ENCODE measurements around the gene SRPK2.

The SRPK2 gene

DNA sequence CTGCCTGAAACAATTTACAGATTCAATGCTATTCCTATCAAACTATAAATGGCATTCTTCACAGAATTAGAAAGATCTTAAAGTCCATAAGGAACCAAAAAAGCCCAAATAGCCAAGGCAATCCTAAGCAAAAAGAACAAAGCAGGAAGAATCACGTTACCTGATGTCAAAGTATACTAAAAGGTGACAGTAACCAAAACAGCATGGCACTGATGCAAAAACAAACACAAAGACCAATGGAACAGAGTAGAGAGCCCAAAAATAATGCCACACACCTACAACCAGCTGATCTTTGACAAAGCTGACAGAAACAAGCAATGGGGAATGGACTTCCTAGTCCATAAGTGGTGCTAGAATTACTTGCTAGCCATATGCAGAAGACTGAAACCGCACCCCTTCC is 208.7 kb downstream of the SRPK2 start:
- no peak overlapping the region for H3K4me3 ChIP-seq (ENCODE audit: low read length)
- no peak for TF ChIP-seq ZNF274 (IDR thresholded peaks at IDR 0.05; ENCODE audit: low read depth, low read length)

DNA sequence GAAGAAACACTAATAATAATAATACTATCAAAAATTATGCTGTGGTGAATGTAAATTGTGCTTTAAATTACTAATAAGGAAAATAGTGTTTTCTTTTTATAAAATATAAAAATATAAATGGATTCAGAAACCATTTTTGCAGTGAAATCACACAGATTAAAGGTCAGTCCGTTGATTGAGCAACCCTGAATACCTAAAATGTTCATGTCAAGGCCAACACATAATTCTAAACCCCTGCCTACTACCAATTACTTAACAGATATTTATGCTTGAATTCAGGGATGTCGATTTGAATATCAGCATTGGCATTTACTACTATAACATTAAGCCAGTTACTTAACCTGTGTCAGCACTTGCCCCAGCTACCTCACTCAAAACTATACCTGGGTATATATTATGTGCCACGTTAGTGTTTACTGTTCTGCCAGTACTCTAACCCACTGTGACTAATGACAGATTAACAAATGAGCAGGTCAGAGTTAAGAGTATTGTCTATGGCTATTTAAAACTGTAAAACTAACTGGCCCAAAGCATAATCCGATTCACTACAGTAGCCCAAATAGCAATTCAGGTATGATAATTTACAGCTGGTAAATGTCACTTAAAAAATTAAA is 209.7 kb downstream of the SRPK2 start:
- no peak overlapping the region for H3K4me3 ChIP-seq (ENCODE audit: low read length)
- no peak for TF ChIP-seq ZNF274 (IDR thresholded peaks at IDR 0.05; ENCODE audit: low read depth, low read length)

DNA sequence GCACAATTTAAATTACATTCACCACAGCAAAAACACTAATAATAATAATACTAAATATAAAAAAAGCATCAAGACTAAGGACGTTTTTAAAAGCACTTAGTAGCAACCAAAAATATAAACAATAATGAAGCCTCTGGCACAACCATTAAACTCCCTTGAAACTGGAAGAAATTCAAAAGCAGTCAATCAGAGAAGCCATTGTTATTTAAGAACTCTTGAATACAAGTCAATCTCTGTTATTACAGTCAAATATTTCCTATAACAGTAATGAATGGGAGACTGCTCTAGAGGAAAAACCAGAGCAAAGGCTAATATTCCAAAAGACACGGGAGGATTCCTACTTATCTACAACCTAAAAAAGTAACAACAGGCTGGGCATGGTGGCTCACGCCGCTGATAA is 210.5 kb downstream of the SRPK2 start:
- no peak for TF ChIP-seq ZNF274 (IDR thresholded peaks at IDR 0.05; ENCODE audit: low read depth, low read length)
- no peak overlapping the region for H3K4me3 ChIP-seq (ENCODE audit: low read length)

DNA sequence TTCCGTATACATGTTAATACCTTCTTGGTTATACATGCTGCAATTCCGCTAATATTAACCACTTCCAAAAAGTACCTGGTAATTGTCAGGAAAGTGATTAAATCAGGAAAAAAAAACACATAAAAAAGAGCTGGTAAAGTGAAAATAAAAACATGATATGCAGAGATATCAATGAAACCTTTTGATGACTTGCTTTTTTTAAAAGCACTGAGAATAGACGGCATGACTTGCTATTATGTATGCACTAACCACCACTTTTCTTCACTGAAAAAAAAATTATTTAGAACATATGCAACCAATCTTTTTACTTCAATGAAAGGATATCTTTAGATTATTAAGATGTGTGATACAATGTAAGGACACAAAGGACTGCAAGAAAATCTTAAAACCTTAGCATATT is 211.7 kb downstream of the SRPK2 start:
- no peak overlapping the region for H3K4me3 ChIP-seq (ENCODE audit: low read length)
- TF ChIP-seq ZNF274 (IDR thresholded peaks at IDR 0.05; ENCODE audit: low read depth, low read length) = no peak

DNA sequence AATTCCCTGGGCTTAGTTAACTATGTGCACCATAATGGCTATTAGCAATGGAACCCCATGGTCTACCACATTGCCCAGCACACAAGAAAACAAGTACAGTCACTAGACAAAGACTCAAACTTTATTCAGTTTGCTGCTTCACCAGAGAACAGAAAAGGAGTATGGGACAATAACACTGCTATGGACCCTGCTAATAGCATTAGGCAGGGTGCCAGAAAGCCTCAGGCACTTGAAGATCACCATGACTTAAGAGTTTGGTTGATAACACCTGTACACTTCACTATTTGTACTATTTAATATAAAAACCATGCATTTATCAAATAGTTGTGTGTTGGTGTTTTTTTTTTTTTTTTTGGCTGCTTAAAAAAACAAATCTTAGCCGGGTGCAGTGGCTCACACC is 215.1 kb downstream of the SRPK2 start:
- no peak overlapping the region for H3K4me3 ChIP-seq (ENCODE audit: low read length)
- no peak for TF ChIP-seq ZNF274 (IDR thresholded peaks at IDR 0.05; ENCODE audit: low read depth, low read length)

DNA sequence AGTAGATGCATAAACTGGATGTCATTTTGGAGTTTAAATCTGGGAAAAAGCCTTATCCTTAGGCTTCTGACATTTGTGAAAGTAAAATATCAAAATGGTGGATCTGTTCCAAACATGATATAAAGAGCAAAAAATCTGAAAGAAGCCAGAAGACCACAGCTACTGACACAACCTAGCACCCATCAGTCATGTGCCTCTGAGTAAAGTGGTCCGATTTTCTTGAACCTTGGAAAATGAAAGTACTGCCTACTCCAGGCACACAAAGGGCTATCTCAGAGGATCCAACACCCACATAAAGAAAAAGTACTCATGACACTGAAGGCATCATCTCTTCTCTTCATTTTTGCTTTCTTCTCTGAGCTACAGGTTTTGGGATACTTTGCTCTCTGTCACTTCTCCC is 224.0 kb downstream of the SRPK2 start:
- H3K4me3 ChIP-seq (ENCODE audit: low read length) = no peak overlapping the region
- TF ChIP-seq ZNF274 (IDR thresholded peaks at IDR 0.05; ENCODE audit: low read depth, low read length) = no peak

DNA sequence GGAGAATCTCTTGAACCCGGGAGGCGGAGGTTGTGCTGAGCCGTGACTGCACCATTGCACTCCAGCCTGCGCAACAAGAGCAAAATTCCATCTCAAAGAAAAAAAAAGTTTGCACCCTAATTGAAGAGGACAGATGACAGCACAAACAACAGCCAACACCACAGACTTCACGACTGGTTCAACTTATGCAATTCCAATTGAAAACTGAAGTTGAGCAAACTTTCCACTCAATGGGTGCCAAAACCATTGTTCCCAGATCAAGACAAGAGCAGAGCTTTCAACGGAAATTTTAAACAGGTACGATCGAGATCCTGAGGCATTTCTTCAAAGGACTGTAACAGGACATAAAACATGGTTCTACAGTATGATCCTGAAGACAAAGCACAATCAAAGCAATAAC is 225.0 kb downstream of the SRPK2 start:
- TF ChIP-seq ZNF274 (IDR thresholded peaks at IDR 0.05; ENCODE audit: low read depth, low read length) = no peak
- H3K4me3 ChIP-seq (ENCODE audit: low read length) = no peak overlapping the region

DNA sequence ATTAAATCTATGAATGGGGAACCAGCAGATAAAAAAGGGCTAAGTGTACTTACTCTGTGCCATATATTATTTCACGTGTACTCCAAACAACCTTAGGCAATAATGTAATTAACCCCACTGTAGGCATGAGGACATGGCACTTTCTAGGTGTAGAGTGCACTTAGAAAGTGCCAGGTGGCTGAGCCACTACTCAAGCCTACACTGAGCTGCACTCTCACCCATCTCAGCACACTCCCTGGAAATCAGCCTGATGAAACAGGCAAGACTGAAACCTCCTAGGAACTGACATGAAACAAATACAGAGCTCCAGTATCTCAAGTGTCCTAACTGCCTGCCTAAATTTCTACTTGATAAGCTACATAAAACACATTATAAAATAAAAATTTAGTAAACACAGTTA is 227.4 kb downstream of the SRPK2 start:
- no peak for TF ChIP-seq ZNF274 (IDR thresholded peaks at IDR 0.05; ENCODE audit: low read depth, low read length)

DNA sequence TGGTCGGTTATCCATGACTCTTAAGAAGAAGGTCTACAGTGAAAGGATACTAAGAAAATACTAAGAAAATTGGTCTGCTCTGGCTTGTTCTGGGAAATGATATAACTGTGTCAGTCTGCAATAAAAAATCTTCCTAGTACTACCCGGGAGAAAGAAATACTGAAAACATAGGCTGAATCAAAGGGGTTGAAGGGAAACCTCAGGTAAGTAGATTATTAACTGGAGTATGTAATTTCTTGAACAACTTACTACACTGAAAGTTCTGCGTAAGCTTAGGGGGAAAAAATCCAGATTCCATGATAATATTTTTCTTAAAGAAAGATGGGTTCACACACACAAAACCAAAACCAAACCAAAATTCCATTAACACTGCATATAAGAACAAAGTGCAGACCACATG is 231.4 kb downstream of the SRPK2 start:
- TF ChIP-seq ZNF274 (IDR thresholded peaks at IDR 0.05; ENCODE audit: low read depth, low read length) = no peak

More for the DNA sequence above, 227.4 kb downstream of the SRPK2 start:
- H3K4me3 ChIP-seq (ENCODE audit: low read length) = no peak overlapping the region

DNA sequence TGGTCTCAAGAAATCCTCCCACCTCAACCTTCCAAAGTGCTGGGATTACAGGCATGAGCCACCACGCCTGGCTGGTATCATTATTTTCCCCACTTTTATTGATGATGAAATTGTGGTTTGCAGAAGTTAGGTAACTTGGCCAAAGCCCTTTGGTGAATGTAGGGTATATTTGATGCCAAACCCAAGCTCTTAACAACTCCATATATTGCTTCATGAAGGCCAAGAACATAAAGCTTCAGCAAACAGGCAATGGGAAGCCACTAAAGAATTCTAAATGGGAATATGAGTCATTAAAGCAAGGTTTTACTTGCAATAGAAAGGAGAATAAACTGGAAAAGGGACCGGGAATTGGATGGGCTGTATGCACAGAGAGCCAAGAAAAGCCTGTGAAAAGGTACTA is 232.0 kb downstream of the SRPK2 start:
- TF ChIP-seq ZNF274 (IDR thresholded peaks at IDR 0.05; ENCODE audit: low read depth, low read length) = no peak

More for the DNA sequence above, 231.4 kb downstream of the SRPK2 start:
- H3K4me3 ChIP-seq (ENCODE audit: low read length) = no peak overlapping the region

DNA sequence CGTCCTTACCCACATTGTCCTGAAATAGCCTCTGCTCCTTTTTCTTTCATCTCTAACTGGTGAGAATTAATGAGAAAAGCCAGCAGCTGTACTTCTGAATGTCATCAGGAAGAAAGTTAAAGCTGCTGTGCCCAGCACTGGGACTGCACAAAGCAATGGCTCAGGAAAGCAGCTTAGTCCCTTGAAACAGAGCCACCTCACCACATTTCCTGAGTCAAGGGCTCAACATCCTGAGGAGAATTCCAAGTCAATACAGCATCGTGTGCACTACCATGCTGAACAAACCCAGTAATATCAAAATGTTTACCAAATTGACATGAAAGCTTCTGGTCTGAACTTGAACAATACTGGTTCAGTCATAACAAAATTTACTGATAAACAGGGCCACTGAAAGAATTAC is 234.6 kb downstream of the SRPK2 start:
- TF ChIP-seq ZNF274 (IDR thresholded peaks at IDR 0.05; ENCODE audit: low read depth, low read length) = no peak
- H3K4me3 ChIP-seq (ENCODE audit: low read length) = no peak overlapping the region

More for the DNA sequence above, 232.0 kb downstream of the SRPK2 start:
- no peak overlapping the region for H3K4me3 ChIP-seq (ENCODE audit: low read length)

DNA sequence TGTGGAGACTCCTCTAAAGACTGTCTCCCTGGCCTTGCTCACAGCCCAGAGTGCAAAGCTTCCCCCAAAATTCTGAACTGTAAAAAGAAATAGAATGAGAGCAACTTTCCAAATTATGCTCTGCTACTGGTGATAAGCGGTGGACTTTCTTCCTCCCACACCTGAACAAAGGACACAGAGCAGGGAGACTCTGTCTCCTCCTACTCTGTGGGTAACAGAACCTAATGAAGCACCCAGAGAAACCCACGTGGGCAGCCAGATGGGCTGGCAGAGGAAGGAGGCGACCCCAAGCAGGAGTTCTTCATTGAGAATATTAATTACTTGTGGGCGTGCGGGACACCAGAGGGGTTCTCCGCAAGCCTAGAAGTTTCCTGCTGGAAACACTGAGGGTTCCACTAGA is 235.2 kb downstream of the SRPK2 start:
- TF ChIP-seq ZNF274 (IDR thresholded peaks at IDR 0.05; ENCODE audit: low read depth, low read length) = no peak
- H3K4me3 ChIP-seq (ENCODE audit: low read length) = no peak overlapping the region

DNA sequence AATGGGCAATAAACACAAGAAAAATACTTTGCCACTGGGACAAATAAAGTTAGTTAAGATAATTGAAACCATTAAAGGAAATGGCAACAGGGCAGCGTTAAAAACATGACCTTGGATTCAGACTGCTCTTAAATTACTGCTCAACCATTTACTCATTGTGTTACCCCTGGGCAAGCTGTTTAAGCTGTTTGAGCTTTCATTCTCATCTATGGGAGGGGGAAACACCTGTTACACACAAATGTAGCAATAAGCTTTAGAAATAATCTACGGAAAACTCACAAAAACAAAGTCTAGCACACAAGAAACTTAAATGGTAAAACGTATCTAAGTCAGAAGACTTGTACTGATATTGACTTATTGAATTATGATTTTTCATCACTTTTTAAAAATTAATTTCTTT is 237.6 kb downstream of the SRPK2 start:
- TF ChIP-seq ZNF274 (IDR thresholded peaks at IDR 0.05; ENCODE audit: low read depth, low read length) = no peak
- H3K4me3 ChIP-seq (ENCODE audit: low read length) = no peak overlapping the region

DNA sequence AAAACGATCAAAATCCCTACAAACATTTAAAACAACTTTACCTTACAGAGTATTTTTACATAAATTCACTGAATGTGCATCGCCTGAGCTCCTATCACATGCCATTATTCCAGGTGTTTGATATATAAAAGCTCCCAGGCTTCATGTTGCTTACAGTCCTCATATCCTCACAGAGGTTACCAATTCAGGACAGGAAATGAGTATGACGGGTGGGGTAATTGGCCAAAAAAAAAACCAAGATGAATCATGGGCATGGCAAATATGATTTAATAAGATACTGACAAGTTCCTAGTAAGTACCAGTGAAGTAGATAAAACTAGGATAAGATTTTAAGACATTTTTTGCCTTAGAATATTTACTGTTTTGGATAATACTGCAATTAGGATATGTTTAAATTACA is 238.9 kb downstream of the SRPK2 start:
- H3K4me3 ChIP-seq (ENCODE audit: low read length) = no peak overlapping the region
- no peak for TF ChIP-seq ZNF274 (IDR thresholded peaks at IDR 0.05; ENCODE audit: low read depth, low read length)

DNA sequence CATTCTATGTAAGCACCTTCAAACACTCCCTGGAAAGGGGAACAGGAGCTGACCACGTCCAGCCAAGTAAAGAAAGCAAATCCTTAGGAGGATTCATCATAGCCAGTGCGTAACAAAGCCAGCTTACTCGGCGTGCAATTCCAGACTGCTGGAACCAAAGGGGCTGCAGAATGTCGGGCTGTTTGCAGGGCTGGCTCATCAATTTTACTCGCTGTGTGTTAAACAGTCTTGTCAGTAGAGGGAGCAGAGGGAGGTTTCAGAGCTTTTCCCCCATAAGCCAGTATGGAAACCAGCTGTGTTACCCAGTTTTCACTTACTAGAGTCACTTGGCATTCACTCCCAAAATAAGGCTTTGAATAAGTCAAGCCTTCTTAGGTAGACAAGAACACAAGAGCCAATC is 247.7 kb downstream of the SRPK2 start:
- no peak for TF ChIP-seq ZNF274 (IDR thresholded peaks at IDR 0.05; ENCODE audit: low read depth, low read length)
- no peak overlapping the region for H3K4me3 ChIP-seq (ENCODE audit: low read length)

DNA sequence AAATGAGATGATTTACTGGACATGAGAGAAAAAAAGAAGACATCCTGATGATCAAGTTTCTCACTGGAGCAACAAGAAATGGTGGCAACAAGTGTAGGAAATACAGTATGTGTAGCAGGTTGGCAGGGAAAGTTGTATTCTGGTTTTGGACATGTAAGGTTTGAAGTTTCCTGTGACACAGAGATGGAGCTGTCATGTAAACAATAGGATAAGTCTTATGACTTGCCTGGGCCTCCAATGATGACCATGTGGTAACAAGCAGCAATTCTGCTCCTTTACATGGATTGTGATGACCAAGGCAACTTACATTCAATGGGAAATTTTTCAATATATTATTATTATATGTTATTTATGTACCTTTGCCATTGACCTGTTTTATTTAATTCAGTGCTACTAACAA is 249.3 kb downstream of the SRPK2 start:
- no peak overlapping the region for H3K4me3 ChIP-seq (ENCODE audit: low read length)
- no peak for TF ChIP-seq ZNF274 (IDR thresholded peaks at IDR 0.05; ENCODE audit: low read depth, low read length)
